ENCODE data around the gene ZFYVE26. TPM values are rescaled to one million over a fixed set of nuclear protein-coding genes. Genes with fewer than 3 reads are reported as not detected.

ZFYVE26 gene
- total and polyA plus RNA-seq, 12 donors: 6.6 to 33.6 (median 22.1) TPM

DNA sequence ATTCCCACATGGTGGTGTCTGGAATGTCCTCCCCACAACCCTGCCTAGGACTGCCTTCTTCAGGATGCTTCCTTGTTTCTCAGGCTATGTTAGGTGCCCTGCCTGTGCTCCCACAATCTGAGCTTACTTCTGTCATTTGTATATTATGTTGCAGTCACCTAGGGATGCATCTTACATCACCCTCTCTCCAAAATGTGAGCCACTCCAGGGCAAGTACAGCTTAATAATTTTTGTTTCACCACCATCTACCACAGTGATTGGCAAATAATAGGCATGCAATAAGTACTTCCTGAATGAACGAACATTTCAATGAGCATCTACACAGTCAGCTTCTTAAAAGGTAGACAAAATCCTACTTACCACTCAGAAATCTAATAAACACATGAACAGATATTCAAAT lies 37.6 kb downstream of the ZFYVE26 start:
- H3K4me3 ChIP-seq: no peak overlapping the region
- H3K27ac ChIP-seq: no peak overlapping the region
- DNase-seq: no peak
- intact Hi-C loops (cut with DNase I): no loop called here
- no peaks in the 10 kb centered on the region for H3K4me1 ChIP-seq (replicated peaks in 1 of 2)
- H3K36me3 ChIP-seq (replicated peaks in 1 of 2): peaks cover 0 to 97% of the 10 kb centered on the region in 2 donors
- WGBS, 4 donors: 72 to 89% (median 81%) methylated on average over 1 of the region's 1 CpG
- no peaks in the 10 kb centered on the region for H3K9me3 ChIP-seq (replicated peaks in 1 of 3)
- H3K27me3 ChIP-seq: no peaks in the 10 kb centered on the region
- no peak for TF ChIP-seq POLR2A (IDR thresholded peaks at IDR 0.05)
- TF ChIP-seq, protein P1, sequence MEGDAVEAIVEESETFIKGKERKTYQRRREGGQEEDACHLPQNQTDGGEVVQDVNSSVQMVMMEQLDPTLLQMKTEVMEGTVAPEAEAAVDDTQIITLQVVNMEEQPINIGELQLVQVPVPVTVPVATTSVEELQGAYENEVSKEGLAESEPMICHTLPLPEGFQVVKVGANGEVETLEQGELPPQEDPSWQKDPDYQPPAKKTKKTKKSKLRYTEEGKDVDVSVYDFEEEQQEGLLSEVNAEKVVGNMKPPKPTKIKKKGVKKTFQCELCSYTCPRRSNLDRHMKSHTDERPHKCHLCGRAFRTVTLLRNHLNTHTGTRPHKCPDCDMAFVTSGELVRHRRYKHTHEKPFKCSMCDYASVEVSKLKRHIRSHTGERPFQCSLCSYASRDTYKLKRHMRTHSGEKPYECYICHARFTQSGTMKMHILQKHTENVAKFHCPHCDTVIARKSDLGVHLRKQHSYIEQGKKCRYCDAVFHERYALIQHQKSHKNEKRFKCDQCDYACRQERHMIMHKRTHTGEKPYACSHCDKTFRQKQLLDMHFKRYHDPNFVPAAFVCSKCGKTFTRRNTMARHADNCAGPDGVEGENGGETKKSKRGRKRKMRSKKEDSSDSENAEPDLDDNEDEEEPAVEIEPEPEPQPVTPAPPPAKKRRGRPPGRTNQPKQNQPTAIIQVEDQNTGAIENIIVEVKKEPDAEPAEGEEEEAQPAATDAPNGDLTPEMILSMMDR (IDR thresholded peaks at IDR 0.05): no peak

DNA sequence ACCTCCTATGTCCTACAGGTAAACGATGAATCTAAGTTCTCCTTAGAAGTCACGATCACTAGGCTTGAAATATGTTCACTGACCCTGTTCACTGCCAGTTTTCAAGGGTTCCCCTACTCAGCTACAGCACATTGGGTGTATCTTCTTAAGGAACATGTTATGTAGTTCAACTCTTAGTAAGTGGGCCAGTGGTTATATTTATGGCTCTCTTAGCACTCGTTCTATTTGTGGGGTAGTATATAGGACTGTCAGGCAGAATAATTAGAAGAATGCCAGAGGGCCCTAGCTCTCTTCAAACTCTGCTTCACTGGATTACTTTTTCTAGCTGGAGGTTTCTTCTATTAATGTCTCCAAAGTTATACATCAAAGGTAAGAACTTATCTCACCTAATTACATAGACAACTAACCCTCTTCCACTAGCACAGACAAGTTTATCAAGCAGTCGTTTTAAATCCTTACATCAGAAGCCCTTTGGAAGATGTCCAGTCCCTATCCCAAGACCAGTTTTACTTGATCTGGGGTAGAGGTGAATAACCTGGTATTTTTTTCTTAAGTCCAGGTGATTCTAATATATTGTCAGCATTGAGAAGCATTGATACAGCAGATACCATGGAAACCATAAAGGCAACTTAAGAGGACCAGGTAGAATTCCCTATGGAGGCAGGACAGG lies 39.6 kb downstream of the ZFYVE26 start:
- H3K4me1 ChIP-seq (replicated peaks in 1 of 2): no peaks in the 10 kb centered on the region
- intact Hi-C loops (cut with DNase I): no loop called here
- H3K27me3 ChIP-seq: no peaks in the 10 kb centered on the region
- no peak for DNase-seq
- no peak overlapping the region for H3K4me3 ChIP-seq
- H3K27ac ChIP-seq: no peak overlapping the region
- no peak for TF ChIP-seq POLR2A (IDR thresholded peaks at IDR 0.05)
- TF ChIP-seq, protein P1 (IDR thresholded peaks at IDR 0.05): no peak
- H3K9me3 ChIP-seq (replicated peaks in 1 of 3): no peaks in the 10 kb centered on the region
- 54 to 89% (median 70%) methylated on average over 4 of the region's 4 CpGs for WGBS, 4 donors
- H3K36me3 ChIP-seq (replicated peaks in 1 of 2): peaks cover 0 to 97% of the 10 kb centered on the region in 2 donors

DNA sequence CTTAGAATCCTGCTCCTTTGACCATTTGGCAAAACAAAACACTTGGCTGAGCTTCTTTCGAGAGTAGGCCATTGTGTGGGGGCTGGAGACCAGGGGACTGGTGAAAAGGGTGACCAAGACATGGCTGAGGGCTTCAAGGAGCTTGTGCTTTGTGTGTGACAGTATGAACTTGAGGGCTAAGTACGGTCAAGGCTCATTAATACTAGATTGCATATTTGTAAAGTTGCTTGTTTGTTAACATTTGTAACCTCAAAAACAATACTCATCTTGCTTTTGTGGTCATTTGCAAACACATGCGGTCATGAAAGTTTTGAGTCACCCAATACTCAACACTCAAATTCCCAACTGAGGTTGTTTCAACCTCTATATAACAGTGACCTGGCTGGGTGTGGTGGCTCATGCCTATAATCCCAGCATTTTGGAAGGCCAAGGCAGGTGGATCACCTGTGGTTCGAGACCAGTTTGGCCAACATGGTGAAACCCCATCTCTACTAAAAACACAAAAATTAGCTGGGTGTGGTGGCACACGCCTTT lies 42.5 kb downstream of the ZFYVE26 start:
- peaks cover 0 to 89% of the 10 kb centered on the region in 2 donors for H3K36me3 ChIP-seq (replicated peaks in 1 of 2)
- no peak overlapping the region for H3K27ac ChIP-seq
- TF ChIP-seq, protein P1 (IDR thresholded peaks at IDR 0.05): no peak
- TF ChIP-seq POLR2A (IDR thresholded peaks at IDR 0.05): no peak
- 91 to 94% (median 93%) methylated on average over 5 of the region's 5 CpGs for WGBS, 4 donors
- no peak for DNase-seq
- H3K9me3 ChIP-seq (replicated peaks in 1 of 3): no peaks in the 10 kb centered on the region
- no peaks in the 10 kb centered on the region for H3K4me1 ChIP-seq (replicated peaks in 1 of 2)
- intact Hi-C loops (cut with DNase I): no loop called here
- no peak overlapping the region for H3K4me3 ChIP-seq
- no peaks in the 10 kb centered on the region for H3K27me3 ChIP-seq

DNA sequence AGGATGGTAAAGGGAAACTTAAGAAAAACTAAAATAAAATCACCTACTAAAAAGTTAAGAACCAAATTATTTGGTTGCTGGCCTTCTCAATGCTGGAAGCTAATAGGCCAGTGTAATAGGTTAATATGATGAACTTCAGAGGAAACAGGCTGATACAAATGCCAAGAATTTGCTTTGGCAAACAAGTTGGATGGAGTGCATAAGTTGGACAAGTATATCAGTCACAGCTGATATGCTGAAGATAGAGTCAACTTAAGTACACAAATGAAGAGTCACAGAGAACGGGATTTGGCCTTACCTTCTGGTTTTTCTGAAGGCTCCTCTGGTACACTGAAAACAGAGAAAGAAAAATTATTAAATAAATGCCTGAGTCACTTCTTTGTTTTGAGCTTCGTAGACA lies 48.2 kb downstream of the ZFYVE26 start:
- DNase-seq: no peak
- no peaks in the 10 kb centered on the region for H3K9me3 ChIP-seq (replicated peaks in 1 of 3)
- H3K27ac ChIP-seq: no peak overlapping the region
- no peaks in the 10 kb centered on the region for H3K27me3 ChIP-seq
- 80 to 85% (median 81%) methylated on average over 2 of the region's 2 CpGs for WGBS, 4 donors
- no peak overlapping the region for H3K4me3 ChIP-seq
- intact Hi-C loops (cut with DNase I): no loop called here
- no peak for TF ChIP-seq POLR2A (IDR thresholded peaks at IDR 0.05)
- TF ChIP-seq, protein P1 (IDR thresholded peaks at IDR 0.05): no peak
- peaks cover 0 to 83% of the 10 kb centered on the region in 2 donors for H3K36me3 ChIP-seq (replicated peaks in 1 of 2)
- H3K4me1 ChIP-seq (replicated peaks in 1 of 2): no peaks in the 10 kb centered on the region
